Esophagus (tissue), 2 donors: ENCODE data around the gene ANKDD1B. TPM values are rescaled to one million over a fixed set of nuclear protein-coding genes. Genes with fewer than 3 reads are reported as not detected.
A peak's percentile ranks its signal among the peaks of the same experiment; 100 is the strongest.

Source experiments
- H3K27ac ChIP-seq, 2 donors: one replicate each; pipeline ENCODE4 v1.5.1; 2013; ENCODE audit warnings: low read depth in 2 of 2, mild to moderate bottlenecking in 2 of 2, inconsistent platforms in 1 of 2, low read length in 1 of 2, moderate library complexity in 1 of 2
- H3K27me3 ChIP-seq, 2 donors: one replicate each; pipeline ENCODE4 v1.6.1; 2013; ENCODE audit warnings: low read length in 2 of 2, control low read depth in 1 of 2, mild to moderate bottlenecking in 1 of 2; ENCODE audit not compliant: insufficient read depth in 2 of 2, control insufficient read depth in 1 of 2
- H3K36me3 ChIP-seq, 2 donors: one replicate each; pipeline ENCODE4 v1.6.1; 2013; ENCODE audit warnings: low read length in 1 of 2; ENCODE audit not compliant: control insufficient read depth in 2 of 2, insufficient read depth in 2 of 2
- H3K4me1 ChIP-seq, 2 donors: one replicate each; pipeline ENCODE4 v1.6.1; 2013; ENCODE audit warnings: low read length in 1 of 2; ENCODE audit not compliant: control insufficient read depth in 2 of 2, insufficient read depth in 2 of 2
- H3K4me3 ChIP-seq, 2 donors: one replicate each; pipeline ENCODE4 v1.5.1; 2013; ENCODE audit warnings: low read length in 2 of 2, mild to moderate bottlenecking in 2 of 2, low read depth in 1 of 2, moderate library complexity in 1 of 2
- H3K9me3 ChIP-seq, 2 donors: one replicate each; pipeline ENCODE4 v1.6.1; 2013; ENCODE audit warnings: mild to moderate bottlenecking in 2 of 2, low read depth in 1 of 2, low read length in 1 of 2, moderate library complexity in 1 of 2; ENCODE audit not compliant: control insufficient read depth in 2 of 2, insufficient read depth in 1 of 2
- WGBS, 2 donors: extraction: QIAGEN DNeasy Blood & Tissue Kit; methylation state at CpG; one replicate each; pipeline ENCODE4 v1.1.7; 2013; 5-methylcytosine and 5-hydroxymethylcytosine counted together
- polyA plus RNA-seq, 2 donors: library from polyadenylated mRNA; stranded (reverse); fragments of 200-250 nt; gene quantifications; one replicate each; pipeline ENCODE4 v1.2.3, GENCODE V29; 2013
- donor health status: healthy with polysubstance abuse.
- donor health status: Bipolar disorder and iron deficiency.

ANKDD1B gene
- polyA plus RNA-seq, 2 donors, result 0.15 to 0.92 TPM

GRCh38 chr5:75667586-75667985 lies 56.3 kb downstream of the ANKDD1B start:
- no peaks in the 10 kb centered on the region for H3K9me3 ChIP-seq
- peaks cover under 1% of the 10 kb centered on the region in 2 donors for H3K36me3 ChIP-seq
- no peaks in the 10 kb centered on the region for H3K27me3 ChIP-seq
- no peak overlapping the region for H3K4me3 ChIP-seq
- WGBS, 2 donors, result 55 to 67% methylated on average over 2 of the region's 2 CpGs
- H3K4me1 ChIP-seq, result no peaks in the 10 kb centered on the region
- H3K27ac ChIP-seq, result no peak overlapping the region

- Histone ChIP-seq H3K4me3 (no peak overlapping the region), H3K4me1 (no peaks in the 10 kb centered on the region), H3K36me3 (peaks cover 2% of the 10 kb centered on the region in 2 donors), H3K27me3 (no peaks in the 10 kb centered on the region), H3K27ac (no peak overlapping the region), H3K9me3 (no peaks in the 10 kb centered on the region)
- 77 to 98% methylated on average over 2 of the region's 2 CpGs for WGBS, 2 donors
These were observed 57.2 kb downstream of the ANKDD1B start for GRCh38 chr5:75668445-75668844.

- WGBS, 2 donors, result 31 to 48% methylated on average over 10 of the region's 10 CpGs
- H3K27ac ChIP-seq, result peak overlapping the region in 1 of 2 donors; percentile 40
These were observed 57.9 kb downstream of the ANKDD1B start for GRCh38 chr5:75668977-75669689.

GRCh38 chr5:75670577-75670976 lies 59.3 kb downstream of the ANKDD1B start:
- Histone ChIP-seq H3K36me3 (peaks cover 2% of the 10 kb centered on the region in 2 donors), H3K27ac (no peak overlapping the region), H3K9me3 (no peaks in the 10 kb centered on the region), H3K4me1 (no peaks in the 10 kb centered on the region), H3K4me3 (no peak overlapping the region), H3K27me3 (no peaks in the 10 kb centered on the region)
- 75 to 80% methylated on average over 3 of the region's 3 CpGs for WGBS, 2 donors

More at GRCh38 chr5:75668977-75669689, 57.9 kb downstream of the ANKDD1B start:
- Histone ChIP-seq H3K36me3 (peaks cover 2% of the 10 kb centered on the region in 2 donors), H3K4me1 (no peaks in the 10 kb centered on the region), H3K9me3 (no peaks in the 10 kb centered on the region), H3K4me3 (no peak overlapping the region), H3K27me3 (no peaks in the 10 kb centered on the region)

GRCh38 chr5:75671506-75671905 lies 60.3 kb downstream of the ANKDD1B start:
- H3K4me1 ChIP-seq, result no peaks in the 10 kb centered on the region
- 47 to 50% methylated on average over 2 of the region's 2 CpGs for WGBS, 2 donors

GRCh38 chr5:75672616-75673015 lies 61.4 kb downstream of the ANKDD1B start:
- H3K9me3 ChIP-seq, result no peaks in the 10 kb centered on the region
- no peaks in the 10 kb centered on the region for H3K4me1 ChIP-seq
- H3K27me3 ChIP-seq, result no peaks in the 10 kb centered on the region
- H3K4me3 ChIP-seq, result no peak overlapping the region
- 88 to 91% methylated on average over 3 of the region's 3 CpGs for WGBS, 2 donors
- no peak overlapping the region for H3K27ac ChIP-seq
- peaks cover 2% of the 10 kb centered on the region in 2 donors for H3K36me3 ChIP-seq

More at GRCh38 chr5:75671506-75671905, 60.3 kb downstream of the ANKDD1B start:
- Histone ChIP-seq H3K4me3 (no peak overlapping the region), H3K36me3 (peaks cover 2% of the 10 kb centered on the region in 2 donors), H3K27ac (no peak overlapping the region), H3K27me3 (no peaks in the 10 kb centered on the region), H3K9me3 (no peaks in the 10 kb centered on the region)

GRCh38 chr5:75675783-75676182 lies 64.5 kb downstream of the ANKDD1B start:
- H3K36me3 ChIP-seq, result peaks cover 2% of the 10 kb centered on the region in 2 donors
- no peaks in the 10 kb centered on the region for H3K27me3 ChIP-seq
- 97 to 99% methylated on average over 1 of the region's 1 CpG for WGBS, 2 donors
- H3K9me3 ChIP-seq, result no peaks in the 10 kb centered on the region
- H3K27ac ChIP-seq, result no peak overlapping the region
- H3K4me1 ChIP-seq, result no peaks in the 10 kb centered on the region
- H3K4me3 ChIP-seq, result no peak overlapping the region

GRCh38 chr5:75677607-75678006 lies 66.4 kb downstream of the ANKDD1B start:
- Histone ChIP-seq H3K27ac (no peak overlapping the region), H3K9me3 (no peaks in the 10 kb centered on the region), H3K4me1 (no peaks in the 10 kb centered on the region), H3K4me3 (no peak overlapping the region), H3K36me3 (peaks cover under 1 to 2% of the 10 kb centered on the region in 2 donors), H3K27me3 (no peaks in the 10 kb centered on the region)
- whole genome bisulfite sequencing, 2 donors, result 63% methylated on average over 1 of the region's 1 CpG

GRCh38 chr5:75678155-75678554 lies 66.9 kb downstream of the ANKDD1B start:
- H3K36me3 ChIP-seq, result no peaks in the 10 kb centered on the region
- no peak overlapping the region for H3K4me3 ChIP-seq
- no peak overlapping the region for H3K27ac ChIP-seq
- H3K27me3 ChIP-seq, result no peaks in the 10 kb centered on the region
- H3K9me3 ChIP-seq, result no peaks in the 10 kb centered on the region
- WGBS, 2 donors, result 63% methylated on average over 3 of the region's 3 CpGs
- no peaks in the 10 kb centered on the region for H3K4me1 ChIP-seq
